Measurements from ENCODE around the gene NUDT3.

NUDT3 gene

GRCh38 chr6:34285448-34286164, 106.9 kb downstream of the NUDT3 start:
- no peak for ATAC-seq
- TF ChIP-seq TOX (CRISPR knock-in tag; IDR thresholded peaks at IDR 0.05; ENCODE audit: borderline replicate concordance) (no peak), ZFP30 (CRISPR knock-in tag; IDR thresholded peaks at IDR 0.05) (no peak), ZNF565 (CRISPR knock-in tag; conservative IDR thresholded peaks at IDR 0.05; ENCODE audit: low read depth) (no peak)

DNA sequence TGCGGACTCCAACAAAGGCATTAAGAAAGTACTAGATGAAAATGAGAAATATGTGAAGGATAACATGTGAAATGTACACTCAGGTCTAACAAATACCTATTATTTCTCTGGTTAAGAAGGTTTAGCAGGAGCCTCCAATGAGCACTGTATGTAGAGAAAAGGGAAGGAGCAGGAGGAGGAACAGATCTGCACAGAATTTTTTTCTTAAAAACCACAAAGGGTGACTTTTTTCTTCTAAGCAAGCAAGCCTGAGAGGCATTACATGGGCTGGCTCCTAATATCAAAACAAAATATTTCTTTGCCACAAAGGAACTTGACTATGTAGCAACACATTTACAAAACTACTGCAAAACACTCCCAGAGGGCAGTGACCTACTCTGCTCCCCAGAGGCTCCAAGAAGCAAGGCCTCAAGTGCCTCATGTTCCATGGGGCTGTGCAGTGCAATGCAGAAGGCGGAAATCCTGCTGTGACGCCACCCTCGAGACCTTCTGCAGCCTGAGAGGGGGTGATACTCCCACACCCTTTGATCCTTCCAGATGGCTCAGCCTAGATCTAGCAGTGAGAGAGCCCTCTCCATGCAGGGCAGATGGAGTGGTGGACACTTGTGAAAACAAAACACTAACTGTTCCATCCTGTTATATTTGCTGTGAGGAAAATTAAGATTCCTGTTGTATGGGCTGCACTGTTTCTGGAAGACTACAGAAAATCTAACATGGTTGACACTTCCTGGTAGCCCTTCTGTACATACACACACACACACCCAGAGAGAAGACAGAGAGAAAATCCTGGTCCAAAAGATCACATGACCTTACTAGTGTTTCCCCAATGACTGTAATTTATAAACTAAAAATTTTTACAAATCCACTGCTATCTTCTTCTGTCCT, 107.7 kb downstream of the NUDT3 start:
- no peak for ATAC-seq
- TF ChIP-seq PPARA (CRISPR knock-in tag; IDR thresholded peaks at IDR 0.05; ENCODE audit: borderline replicate concordance): no peak
- TF ChIP-seq ARNTL (CRISPR knock-in tag; IDR thresholded peaks at IDR 0.05; ENCODE audit: borderline replicate concordance, low read depth): no peak
- TF ChIP-seq CSDC2 (CRISPR knock-in tag; IDR thresholded peaks at IDR 0.05): no peak
- no peak for TF ChIP-seq RARB (CRISPR knock-in tag; IDR thresholded peaks at IDR 0.05)
- no peak for TF ChIP-seq ZFP30 (CRISPR knock-in tag; IDR thresholded peaks at IDR 0.05)
- TF ChIP-seq TCF4 (CRISPR knock-in tag; IDR thresholded peaks at IDR 0.05; ENCODE audit: borderline replicate concordance): no peak
- no peak for TF ChIP-seq POU6F1 (CRISPR knock-in tag; IDR thresholded peaks at IDR 0.05; ENCODE audit: borderline replicate concordance, low read depth)
- no peak for TF ChIP-seq CSRNP3 (CRISPR knock-in tag; IDR thresholded peaks at IDR 0.05)
- TF ChIP-seq GLIS3 (CRISPR knock-in tag; IDR thresholded peaks at IDR 0.05): no peak
- no peak for TF ChIP-seq ISL1 (CRISPR knock-in tag; IDR thresholded peaks at IDR 0.05)
- TF ChIP-seq ZNF8 (CRISPR knock-in tag; IDR thresholded peaks at IDR 0.05): no peak
- TF ChIP-seq, protein P1, sequence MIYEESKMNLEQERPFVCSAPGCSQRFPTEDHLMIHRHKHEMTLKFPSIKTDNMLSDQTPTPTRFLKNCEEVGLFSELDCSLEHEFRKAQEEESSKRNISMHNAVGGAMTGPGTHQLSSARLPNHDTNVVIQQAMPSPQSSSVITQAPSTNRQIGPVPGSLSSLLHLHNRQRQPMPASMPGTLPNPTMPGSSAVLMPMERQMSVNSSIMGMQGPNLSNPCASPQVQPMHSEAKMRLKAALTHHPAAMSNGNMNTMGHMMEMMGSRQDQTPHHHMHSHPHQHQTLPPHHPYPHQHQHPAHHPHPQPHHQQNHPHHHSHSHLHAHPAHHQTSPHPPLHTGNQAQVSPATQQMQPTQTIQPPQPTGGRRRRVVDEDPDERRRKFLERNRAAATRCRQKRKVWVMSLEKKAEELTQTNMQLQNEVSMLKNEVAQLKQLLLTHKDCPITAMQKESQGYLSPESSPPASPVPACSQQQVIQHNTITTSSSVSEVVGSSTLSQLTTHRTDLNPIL (CRISPR knock-in tag; IDR thresholded peaks at IDR 0.05; ENCODE audit: low read depth): no peak
- TF ChIP-seq BACH2 (CRISPR knock-in tag; IDR thresholded peaks at IDR 0.05; ENCODE audit: borderline replicate concordance): no peak
- no peak for TF ChIP-seq ESRRG (CRISPR knock-in tag; IDR thresholded peaks at IDR 0.05)
- TF ChIP-seq, protein P2, sequence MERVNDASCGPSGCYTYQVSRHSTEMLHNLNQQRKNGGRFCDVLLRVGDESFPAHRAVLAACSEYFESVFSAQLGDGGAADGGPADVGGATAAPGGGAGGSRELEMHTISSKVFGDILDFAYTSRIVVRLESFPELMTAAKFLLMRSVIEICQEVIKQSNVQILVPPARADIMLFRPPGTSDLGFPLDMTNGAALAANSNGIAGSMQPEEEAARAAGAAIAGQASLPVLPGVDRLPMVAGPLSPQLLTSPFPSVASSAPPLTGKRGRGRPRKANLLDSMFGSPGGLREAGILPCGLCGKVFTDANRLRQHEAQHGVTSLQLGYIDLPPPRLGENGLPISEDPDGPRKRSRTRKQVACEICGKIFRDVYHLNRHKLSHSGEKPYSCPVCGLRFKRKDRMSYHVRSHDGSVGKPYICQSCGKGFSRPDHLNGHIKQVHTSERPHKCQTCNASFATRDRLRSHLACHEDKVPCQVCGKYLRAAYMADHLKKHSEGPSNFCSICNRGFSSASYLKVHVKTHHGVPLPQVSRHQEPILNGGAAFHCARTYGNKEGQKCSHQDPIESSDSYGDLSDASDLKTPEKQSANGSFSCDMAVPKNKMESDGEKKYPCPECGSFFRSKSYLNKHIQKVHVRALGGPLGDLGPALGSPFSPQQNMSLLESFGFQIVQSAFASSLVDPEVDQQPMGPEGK (CRISPR knock-in tag; IDR thresholded peaks at IDR 0.05; ENCODE audit: borderline replicate concordance): no peak

DNA sequence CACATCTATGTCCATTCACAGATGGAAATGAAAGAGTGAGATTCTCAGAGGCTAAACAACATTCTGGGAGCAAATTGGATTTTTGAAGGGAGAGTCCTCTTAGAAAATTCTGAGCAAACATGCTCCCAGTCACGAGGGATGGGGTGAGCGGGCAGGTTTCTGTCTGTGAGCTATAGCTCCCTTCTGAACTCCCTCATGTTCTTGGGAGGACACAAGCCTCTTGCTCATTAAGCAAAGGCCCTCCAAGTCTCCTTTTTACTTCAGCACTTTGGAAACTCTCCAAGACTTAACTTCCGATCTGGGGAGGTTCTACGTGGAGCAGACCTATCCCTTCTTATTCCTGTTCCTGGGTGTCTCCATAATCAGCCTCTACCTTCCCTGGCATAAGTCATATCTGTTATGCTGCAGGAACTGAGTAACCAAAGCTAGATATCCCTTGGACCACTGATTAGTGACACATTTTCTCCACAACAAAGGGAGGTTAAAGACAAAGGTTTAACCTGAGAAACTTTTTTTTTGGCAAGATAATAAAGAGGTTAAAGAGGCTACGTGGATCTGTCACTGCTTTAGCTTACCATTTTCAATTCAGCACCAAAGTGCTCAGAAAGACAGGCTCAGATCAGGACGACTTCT, 110.7 kb downstream of the NUDT3 start:
- no peak for ATAC-seq
- TF ChIP-seq RARB (CRISPR knock-in tag; IDR thresholded peaks at IDR 0.05) (no peak), TOX (CRISPR knock-in tag; IDR thresholded peaks at IDR 0.05; ENCODE audit: borderline replicate concordance) (no peak), CSRNP3 (CRISPR knock-in tag; IDR thresholded peaks at IDR 0.05) (no peak), ZFP30 (CRISPR knock-in tag; IDR thresholded peaks at IDR 0.05) (no peak), ARNTL (CRISPR knock-in tag; IDR thresholded peaks at IDR 0.05; ENCODE audit: borderline replicate concordance, low read depth) (no peak), GLIS3 (CRISPR knock-in tag; IDR thresholded peaks at IDR 0.05) (no peak), BACH2 (CRISPR knock-in tag; IDR thresholded peaks at IDR 0.05; ENCODE audit: borderline replicate concordance) (no peak), TCF4 (CRISPR knock-in tag; IDR thresholded peaks at IDR 0.05; ENCODE audit: borderline replicate concordance) (no peak), ESRRG (CRISPR knock-in tag; IDR thresholded peaks at IDR 0.05) (no peak), CSDC2 (CRISPR knock-in tag; IDR thresholded peaks at IDR 0.05) (no peak), SNAI2 (CRISPR knock-in tag; IDR thresholded peaks at IDR 0.05) (no peak), ISL1 (CRISPR knock-in tag; IDR thresholded peaks at IDR 0.05) (no peak), ZFP3 (CRISPR knock-in tag; IDR thresholded peaks at IDR 0.05) (no peak), ZNF565 (CRISPR knock-in tag; conservative IDR thresholded peaks at IDR 0.05; ENCODE audit: low read depth) (no peak)

Data from SK-N-SH treated with all-trans-retinoic acid at 6 μM for 48 hours (cell line).